Loucy (cell line): ENCODE measurements around the gene LDLRAD4.

ENCODE experiments used
- EZH2phosphoT487 ChIP-seq: fragments of 200-600 bp; IDR thresholded peaks from 2 replicates; pipeline ENCODE4 v1.6.1; 2018; ENCODE audit warnings: antibody characterized with exemption, mild to moderate bottlenecking, moderate library complexity, borderline replicate concordance
- TF ChIP-seq, protein P1 (sequence below): fragments of 200-600 bp; sonication (generic); conservative IDR thresholded peaks from 2 replicates; pipeline ENCODE4 v1.5.1; 2014; ENCODE audit warnings: mild to moderate bottlenecking, antibody characterized with exemption, low read length

- TF ChIP-seq, protein P1, sequence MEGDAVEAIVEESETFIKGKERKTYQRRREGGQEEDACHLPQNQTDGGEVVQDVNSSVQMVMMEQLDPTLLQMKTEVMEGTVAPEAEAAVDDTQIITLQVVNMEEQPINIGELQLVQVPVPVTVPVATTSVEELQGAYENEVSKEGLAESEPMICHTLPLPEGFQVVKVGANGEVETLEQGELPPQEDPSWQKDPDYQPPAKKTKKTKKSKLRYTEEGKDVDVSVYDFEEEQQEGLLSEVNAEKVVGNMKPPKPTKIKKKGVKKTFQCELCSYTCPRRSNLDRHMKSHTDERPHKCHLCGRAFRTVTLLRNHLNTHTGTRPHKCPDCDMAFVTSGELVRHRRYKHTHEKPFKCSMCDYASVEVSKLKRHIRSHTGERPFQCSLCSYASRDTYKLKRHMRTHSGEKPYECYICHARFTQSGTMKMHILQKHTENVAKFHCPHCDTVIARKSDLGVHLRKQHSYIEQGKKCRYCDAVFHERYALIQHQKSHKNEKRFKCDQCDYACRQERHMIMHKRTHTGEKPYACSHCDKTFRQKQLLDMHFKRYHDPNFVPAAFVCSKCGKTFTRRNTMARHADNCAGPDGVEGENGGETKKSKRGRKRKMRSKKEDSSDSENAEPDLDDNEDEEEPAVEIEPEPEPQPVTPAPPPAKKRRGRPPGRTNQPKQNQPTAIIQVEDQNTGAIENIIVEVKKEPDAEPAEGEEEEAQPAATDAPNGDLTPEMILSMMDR, result no peak
- TF ChIP-seq EZH2phosphoT487, result no peak
Observed at GRCh38 chr18:13647761-13648160, 429.2 kb downstream of the LDLRAD4 start.
